Left kidney (tissue), 8 donors: ENCODE measurements around the gene MFAP3. TPM values are rescaled to one million over a fixed set of nuclear protein-coding genes. Genes with fewer than 3 reads are reported as not detected.
"Not testable (repeated sequence)": the region's sequence is repeated elsewhere in the genome, so short reads cannot be mapped to it uniquely, and the experiment has no call there.

Source experiments
- DNase-seq: peaks from one replicate; pipeline ENCODE4 v3.0.0-alpha.2; 2013
- long read RNA-seq, 8 donors: transcript quantifications; one replicate each; lab custom pipeline, GENCODE V29; 2026
- polyA plus RNA-seq: library from polyadenylated mRNA; unstranded; fragments of 120-200 nt; gene quantifications from one replicate; pipeline ENCODE4 v1.2.1, GENCODE V29; 2013; ENCODE audit not compliant: insufficient read length

Gene MFAP3
- 52.4 TPM for polyA plus RNA-seq
- long read RNA-seq, donor 1, transcript MFAP3-212 (3 exons, 643 nt), result major isoform, 13 of 26 reads
- long read RNA-seq, donor 1, partial matches to known transcripts, result 13 of 26 reads
- long read RNA-seq, donor 1, other reads (novel, unspliced or antisense), result 0 of 26 reads
- long read RNA-seq, donor 2, transcript MFAP3-212 (3 exons, 643 nt), result major isoform, 5 of 11 reads
- long read RNA-seq, donor 2, partial matches to known transcripts, result 5 of 11 reads
- long read RNA-seq, donor 2, other reads (novel, unspliced or antisense), result 0 of 11 reads
- long read RNA-seq, donor 3, transcript MFAP3-212 (3 exons, 643 nt), result major isoform, 6 of 7 reads
- long read RNA-seq, donor 3, partial matches to known transcripts, result 0 of 7 reads
- long read RNA-seq, donor 3, other reads (novel, unspliced or antisense), result 0 of 7 reads
- long read RNA-seq, donor 4, result 0 reads
- long read RNA-seq, donor 5, transcript MFAP3-212 (3 exons, 643 nt), result major isoform, 7 of 8 reads
- long read RNA-seq, donor 5, partial matches to known transcripts, result 0 of 8 reads
- long read RNA-seq, donor 5, other reads (novel, unspliced or antisense), result 0 of 8 reads
- long read RNA-seq, donor 6, partial matches to known transcripts, result 0 of 6 reads
- long read RNA-seq, donor 6, other reads (novel, unspliced or antisense), result 0 of 6 reads
- long read RNA-seq, donor 7, transcript MFAP3-212 (3 exons, 643 nt), result major isoform, 6 of 10 reads
- long read RNA-seq, donor 7, partial matches to known transcripts, result 0 of 10 reads
- long read RNA-seq, donor 7, other reads (novel, unspliced or antisense), result 0 of 10 reads
- long read RNA-seq, donor 8, partial matches to known transcripts, result 0 of 3 reads
- long read RNA-seq, donor 8, other reads (novel, unspliced or antisense), result 0 of 3 reads

DNA sequence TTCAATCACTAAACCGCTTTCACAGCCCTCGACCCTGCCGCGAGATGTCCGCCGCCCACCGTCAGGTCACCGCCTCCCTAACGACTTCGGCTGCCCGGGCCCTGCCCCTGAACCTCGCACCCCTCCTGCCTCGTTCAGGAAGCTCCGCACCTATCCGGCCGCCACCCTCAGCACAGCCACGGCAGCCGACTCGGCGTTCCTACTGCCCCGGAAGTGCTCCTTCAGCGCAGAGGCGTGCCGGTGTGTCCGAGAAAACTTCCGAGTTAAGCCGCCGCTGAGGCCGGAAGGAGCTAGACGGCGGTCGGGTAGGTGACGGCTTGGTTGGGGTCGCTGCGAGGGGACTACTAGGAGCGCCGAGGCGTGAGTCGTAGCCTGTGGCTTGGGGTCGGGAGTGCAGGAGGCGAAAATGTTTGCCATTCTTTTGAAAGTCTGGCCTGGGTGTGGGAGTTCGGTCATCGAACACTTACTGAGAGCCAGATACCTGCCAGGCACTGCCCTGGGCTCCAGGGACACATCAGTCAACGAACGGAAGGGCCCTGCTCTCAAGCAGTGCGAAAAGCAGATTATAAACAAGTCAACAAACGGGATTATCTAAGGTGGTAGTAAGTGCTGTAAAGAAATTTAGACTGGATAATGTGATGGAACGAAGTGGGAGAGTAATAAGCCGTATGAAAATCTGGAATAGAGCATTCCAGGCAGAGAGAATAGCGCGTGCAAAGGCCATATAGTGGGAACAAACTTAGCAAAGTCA is at the start of gene MFAP3, which contains the start of gene FAM114A2:
MFAP3 (plus strand) TSS at position 261 of the 751 bp plus-strand sequence. CDS start 10,756 bp downstream, outside the sequence.
FAM114A2 (minus strand) TSS at position 204 of the 751 bp plus-strand sequence. CDS start 3,957 bp downstream, outside the sequence.
- DNase-seq, result peak; percentile 78

DNA sequence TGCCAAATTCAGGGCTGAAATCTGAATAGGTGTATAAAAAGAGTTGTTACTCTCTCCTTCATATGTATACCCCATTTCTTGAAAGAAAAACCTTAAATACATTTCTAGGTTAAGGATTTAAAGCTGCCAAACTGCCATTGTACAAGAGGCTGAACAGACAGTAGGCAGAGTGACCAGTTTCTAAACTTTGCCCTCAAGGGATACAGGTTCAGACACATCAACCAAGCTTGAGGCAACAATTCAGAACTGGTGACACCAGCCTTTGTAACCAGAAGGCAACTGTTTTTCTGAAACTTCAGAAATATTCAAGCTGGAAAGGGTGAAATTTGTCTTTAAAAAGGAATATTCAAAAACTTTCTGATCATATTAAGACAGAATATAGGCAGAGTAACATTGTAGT is 47.6 kb upstream of the MFAP3 start:
- no peak for DNase-seq

DNA sequence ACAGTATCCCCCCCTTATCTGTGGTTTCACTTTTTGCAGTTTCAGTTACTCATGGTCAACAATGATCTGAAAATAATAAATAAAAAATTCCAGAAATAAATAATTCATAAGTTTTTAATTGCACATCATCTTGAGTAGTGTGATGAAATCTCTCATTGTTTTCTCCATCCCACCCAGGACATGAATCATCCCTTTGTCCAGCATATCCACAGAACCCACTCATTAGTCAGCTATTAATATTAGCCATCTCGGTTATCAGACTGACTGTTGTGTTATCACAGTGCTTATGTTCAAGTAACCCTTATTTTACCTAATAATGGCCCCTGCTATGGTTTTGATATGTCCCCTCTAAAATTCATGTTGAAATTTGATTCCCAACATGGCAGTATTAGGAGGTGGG is 40.8 kb upstream of the MFAP3 start:
- DNase-seq, result no peak

DNA sequence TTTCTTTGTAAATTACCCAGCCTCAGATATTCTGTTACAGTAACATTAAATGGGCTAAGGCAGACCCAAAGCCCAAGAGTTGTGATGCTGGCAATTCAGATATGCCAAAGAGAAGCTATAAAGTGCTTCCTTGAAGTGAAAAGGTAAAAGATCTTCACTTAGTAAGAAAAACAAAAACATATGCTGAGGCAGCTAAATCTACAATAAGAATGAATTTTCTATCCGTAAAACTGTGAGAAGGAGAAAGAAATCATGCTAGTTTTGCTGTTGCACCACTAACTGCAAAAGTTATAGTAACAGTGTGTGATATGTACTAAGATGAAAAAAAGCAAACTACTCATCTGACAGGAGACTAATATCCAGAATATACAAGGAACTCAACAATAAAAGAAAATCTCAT is 40.0 kb upstream of the MFAP3 start:
- no peak for DNase-seq

DNA sequence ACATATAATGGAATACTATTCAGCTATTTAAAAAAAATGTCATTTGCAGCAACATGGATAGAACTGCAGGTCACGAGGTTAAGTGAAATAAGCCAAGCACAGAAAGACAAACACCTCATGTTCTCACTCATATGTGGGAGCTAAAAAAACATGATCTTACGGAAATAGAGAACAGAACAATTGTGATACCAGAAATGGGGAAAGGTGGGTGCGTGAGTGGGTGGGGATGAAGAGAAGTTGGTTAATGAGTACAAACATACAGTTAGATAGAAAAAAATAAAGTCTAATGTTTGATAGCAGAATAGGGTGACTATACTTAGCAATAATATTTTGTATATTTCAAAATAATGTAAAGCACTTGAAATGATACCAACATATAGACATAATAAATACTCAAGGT is 38.8 kb upstream of the MFAP3 start:
- DNase-seq, result no peak

DNA sequence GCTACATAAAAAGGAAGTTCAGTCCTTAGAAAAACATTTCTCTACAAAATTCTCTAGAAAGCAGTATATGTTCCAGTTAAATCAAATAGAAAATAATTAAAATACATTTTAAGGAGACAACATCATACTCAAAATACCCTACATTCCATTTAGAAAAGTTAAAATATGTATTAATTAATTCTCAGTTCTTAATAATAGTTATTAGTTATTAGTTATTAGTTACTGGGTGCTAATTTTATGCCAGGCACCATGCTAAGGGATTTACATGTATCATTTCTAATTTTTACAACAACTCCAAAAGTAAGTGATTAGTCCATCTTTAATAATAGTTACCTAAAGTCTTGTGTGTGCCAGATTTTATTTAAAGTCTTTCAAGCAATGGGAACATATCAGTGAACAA is 38.1 kb upstream of the MFAP3 start:
- DNase-seq, result no peak

DNA sequence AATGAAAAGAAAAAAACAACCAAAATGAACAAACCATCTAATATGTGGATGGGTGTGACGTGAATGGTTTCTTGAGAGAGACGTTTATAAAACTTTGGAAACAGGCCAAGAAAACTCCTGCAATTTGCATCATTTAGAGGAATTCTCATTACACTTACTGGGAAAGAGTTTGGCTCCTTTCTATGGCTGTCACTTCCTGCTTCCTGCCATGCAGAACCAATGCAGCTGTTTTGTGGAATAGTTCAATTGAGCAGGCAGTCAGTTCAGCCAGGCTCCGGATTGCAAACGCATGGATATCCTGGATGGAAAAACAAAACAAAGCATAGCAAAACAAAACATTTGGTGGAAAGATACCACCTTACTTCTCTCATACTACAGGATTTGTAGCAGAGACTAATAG is 36.7 kb upstream of the MFAP3 start:
- peak; percentile 14 for DNase-seq

DNA sequence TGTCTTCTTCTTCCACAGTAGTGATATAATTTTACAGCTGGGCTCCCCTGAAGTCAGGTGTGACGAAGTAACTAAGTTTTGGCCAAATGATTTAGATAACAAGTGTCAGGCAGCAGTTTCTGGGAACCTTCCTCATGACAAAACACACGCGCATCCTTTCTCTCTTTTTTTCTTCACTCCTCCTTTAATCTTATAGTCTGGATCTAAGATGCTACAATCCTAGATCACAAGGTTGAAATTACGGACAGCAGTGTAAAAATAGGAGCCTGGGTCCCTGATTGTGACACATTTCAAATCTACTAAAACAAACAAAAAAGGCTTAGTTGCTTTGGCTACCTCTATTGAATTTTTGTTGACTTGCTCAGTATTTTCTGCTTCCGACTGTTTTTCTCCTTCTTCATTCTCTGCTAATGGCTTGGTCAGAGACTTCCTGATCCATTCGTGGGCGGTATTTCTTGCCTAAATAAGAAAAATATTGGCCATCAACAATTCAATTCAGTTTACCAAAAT is 36.2 kb upstream of the MFAP3 start:
- DNase-seq, result no peak

DNA sequence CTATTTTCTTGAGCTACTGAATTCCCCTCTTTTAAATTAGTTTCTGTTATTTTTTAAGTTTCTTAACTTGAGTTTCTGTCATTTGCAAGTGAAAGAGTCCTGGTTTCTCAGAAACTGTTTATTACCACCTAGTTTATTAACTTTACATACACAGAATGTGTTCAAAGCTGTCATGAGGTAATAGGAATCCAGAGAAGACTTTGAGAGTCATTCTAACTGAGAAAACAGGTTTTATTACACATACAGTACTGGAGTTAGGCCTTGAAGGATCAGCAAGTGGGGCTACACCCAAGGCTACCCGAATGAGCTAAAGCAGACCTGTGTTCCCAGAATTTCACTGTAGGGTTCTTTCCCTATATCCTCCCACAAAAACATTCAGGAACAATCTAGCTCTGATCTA is 33.1 kb upstream of the MFAP3 start:
- no peak for DNase-seq

DNA sequence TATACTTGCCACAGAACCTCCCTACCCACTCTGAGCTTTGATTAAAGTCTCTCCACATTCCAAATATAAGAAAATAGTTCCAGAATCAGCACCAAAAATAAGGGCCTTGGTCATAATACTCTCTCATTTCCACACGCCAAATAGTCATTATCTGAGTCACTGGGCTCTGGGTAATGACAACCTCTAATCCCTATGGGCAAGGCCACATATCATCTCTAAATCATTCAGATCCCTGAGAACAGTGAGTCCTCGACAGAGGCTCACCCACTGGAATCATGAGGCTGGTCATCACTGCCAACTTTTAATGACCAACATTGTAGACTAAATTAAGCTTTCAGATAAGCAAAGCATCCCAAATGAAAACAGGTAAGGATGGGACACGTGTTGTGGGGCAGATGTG is 28.1 kb upstream of the MFAP3 start:
- no peak for DNase-seq

DNA sequence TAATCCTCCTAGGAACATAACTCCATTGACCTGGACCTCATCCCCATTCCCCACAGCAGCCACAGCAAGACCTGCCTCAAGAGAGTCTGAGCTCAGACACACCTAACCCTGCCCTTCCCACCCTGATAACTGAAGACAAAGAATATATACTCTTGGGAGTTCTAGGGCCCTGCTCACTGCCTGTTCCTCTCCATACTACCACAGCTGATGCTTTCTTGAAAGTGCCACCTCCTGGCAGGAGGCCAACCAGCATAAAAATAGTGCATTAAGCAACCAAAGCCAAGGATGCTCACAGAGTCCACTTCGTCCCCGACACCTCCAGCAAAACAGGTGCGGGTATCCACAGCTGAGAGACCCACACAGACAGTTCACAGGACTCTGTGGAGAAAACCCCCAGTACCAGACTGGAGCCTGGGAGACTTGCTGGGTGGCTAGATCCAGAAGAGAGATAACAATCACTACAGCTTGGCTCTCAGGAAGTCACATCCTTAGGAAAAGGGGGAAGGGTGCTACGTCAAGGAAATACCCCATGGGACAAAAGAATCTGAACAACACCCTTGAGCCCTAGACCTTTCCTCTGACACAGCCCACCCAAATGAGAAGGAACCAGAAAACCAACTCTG is 23.6 kb upstream of the MFAP3 start:
- no peak for DNase-seq

DNA sequence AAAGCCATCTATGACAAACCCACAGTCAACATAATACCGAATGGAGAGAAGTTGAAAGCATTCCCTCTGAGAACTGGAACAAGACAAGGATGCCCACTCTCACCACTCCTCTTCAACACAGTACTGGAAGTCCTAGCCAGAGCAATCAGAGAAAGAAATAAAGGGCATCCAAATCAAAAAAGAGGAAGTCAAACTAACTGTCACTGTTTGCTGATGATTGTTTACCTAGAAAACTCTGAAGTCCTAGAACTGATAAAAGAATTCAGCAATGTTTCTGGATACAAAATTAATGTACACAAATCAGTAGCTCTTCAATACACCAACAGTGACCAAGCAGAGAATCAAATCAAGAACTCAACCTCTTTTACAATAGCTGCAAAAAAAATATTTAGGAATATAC is 19.8 kb upstream of the MFAP3 start:
- DNase-seq, result not testable (repeated sequence)

DNA sequence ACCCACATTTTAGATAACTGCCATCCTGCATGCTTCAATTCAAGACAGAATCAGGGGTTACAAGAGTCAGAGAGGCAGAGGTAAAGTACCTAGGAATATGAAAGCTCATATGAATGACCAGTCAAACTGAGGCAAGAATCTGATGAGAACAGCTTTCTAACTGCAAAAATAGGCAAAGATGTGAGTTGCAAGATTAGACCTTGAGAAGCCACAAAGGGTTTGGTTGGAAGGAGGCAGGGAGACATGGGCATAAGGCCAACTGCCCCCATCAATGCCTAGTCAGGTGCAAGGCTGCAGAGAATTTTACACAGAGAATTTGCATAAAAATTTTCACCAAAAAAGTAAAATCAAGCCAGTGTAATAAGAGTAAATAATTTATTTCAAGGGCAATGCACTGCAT is 12.8 kb upstream of the MFAP3 start:
- no peak for DNase-seq

DNA sequence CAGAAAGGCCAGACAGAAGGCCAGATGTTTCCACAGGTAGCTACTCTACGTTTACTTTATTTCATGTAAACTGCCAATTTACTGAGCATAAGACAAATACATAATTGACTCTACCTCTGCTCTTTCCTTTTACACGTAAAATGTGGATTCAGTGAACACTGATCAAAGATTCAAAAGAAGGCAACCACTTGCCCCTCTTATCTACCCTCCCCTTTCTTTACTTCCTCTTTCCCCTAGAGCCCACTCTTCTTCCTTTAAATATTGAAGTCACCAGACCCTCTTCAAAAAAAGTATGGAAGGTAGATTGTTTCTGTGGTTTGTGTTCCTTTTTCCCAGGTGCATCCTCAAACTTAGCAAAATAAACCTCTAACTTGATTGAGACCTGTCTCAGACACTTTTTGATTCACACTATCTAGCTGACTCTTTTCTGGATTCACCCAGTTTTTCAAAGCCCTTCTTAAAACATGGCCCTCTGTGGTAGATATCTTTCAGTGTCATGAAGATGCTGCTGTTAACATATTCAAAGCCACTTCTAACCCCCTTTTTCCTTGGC is 6.8 kb upstream of the MFAP3 start:
- no peak for DNase-seq

DNA sequence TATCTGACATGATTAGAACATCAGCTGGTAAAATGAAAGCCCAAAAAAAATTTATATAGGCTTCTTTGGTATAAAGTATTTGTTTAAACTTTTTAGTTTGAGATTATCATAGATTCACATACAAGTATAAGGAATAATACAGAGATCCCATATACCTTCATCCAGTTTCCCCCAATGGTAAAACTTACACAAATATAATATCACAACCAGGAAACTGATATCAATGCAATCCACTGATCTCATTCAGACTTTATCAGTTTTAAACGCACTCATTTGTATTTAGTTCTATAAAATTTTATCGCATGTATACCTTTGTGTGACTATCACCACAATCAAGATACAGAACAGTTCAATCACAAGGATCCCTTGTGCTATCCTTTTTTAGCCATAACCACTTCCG is 3.8 kb upstream of the MFAP3 start:
- DNase-seq, result no peak

DNA sequence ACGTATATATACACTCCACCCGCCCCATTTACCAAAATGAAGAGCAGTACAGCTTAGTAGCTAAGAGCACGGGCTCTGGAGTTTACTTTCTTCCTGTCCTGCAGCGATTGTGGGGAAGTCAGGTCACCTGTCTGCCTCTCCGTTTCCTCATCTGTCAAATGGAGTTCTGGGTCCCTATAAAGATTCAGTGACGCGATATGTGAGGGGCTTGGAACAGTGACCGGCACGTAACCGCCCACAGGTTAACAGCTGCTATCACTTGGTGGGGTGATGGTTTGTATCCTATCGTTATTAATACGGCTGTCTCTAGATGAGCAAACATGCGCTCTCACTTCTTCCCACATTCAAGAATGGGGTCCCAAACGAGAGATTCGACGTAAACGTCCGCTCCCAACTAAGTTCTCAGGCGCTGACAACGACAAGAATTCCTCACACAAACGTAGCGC is 483 bp upstream of the MFAP3 start:
- no peak for DNase-seq

DNA sequence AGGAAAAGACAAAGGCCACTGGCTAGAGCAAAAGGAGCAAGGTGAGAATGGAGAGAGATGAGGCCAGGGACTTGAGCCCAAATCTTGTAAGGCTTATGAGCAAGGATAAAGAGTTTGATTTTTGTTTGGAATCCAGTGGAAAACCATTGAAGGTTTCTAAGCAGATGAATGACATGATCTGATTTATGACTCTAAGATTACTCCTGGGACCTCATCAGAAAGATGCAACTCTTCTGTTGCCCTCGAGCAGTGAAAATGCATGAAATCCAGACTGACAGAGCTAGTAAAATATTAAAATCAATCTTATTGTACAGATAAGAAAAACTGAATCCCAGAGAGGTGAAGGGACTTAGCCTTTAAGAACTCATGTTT is 677 bp downstream of the MFAP3 start:
- no peak for DNase-seq

DNA sequence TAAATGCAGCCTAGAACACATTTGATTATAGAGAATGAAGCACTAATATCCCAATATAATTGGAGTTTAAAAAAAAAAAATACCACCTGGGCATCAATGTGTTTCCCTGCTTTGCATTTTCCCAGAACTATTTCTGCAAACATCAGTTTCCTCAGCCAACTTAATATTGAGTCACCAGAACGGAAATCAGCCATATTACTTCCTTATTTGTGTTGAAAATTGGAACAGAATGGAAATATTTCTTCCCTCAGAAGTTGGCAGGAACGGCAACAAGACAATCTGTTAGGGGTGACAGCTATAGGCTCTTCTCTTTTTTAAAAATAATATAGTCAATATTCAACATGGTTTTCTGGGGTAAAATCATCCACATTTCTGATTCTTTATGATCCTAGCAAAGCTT is 4.0 kb downstream of the MFAP3 start:
- no peak for DNase-seq

DNA sequence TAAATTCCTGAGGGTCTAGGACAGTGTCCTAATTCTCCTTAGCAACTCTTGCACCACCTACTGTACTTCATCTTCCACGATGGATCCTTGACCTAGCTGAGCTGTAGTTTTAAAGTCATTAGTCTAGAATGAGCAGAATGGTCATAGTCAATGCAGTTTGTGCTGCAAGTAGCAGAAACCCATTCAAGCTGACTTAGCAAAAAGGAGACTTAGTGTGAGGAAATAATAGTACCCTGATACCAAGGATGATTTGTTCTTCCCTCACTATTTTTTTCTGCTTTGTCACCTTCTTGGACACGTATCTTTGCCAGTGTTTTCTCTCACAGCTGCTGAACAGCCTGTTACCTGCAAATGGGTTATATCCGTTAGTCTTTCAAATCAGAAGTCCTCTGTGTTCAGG is 5.3 kb downstream of the MFAP3 start:
- DNase-seq, result no peak

DNA sequence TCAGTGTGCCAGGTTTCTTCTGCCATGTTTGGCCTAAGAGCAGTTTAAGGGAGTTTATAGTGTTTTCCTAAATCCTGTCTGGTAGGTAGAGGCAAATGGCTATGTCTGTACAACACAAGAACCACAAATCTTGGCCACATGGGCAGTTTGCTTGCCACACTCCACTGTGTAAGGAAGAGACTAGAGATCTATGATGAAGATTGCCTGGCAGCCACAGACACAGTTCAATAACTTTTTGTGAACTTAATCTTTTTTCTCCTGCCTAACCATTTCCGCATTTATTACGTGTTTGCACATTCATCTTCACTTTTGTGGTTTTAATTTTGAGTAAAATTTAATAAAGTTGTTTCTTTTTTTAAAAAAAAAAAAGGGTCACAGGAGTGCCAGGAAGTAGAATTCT is 5.8 kb downstream of the MFAP3 start:
- DNase-seq, result no peak

DNA sequence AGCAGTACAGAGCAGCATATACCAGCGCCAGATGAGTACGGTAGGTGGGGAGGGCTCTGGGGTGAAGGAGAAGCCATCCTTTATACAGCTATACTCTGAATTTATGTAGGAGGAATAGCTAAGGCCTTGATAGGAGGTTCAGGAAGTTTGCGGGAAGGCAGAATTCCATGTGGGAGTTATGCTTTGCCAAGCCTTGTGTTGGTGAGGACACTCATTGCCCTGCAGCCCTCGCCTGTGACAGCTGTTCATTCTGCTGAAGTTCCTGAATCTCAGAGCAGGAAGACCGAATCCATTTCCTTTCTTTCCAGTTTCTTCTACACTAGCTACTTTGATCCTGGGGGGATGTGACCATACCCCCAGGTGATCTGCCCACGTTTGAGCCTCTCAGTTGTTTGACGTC is 7.7 kb downstream of the MFAP3 start:
- no peak for DNase-seq
